IMR-90 (cell line): ENCODE measurements around the gene CBX5. TPM values are rescaled to one million over a fixed set of nuclear protein-coding genes. Genes with fewer than 3 reads are reported as not detected.

ENCODE experiments used
- ATAC-seq: fragments of 200-7000 bp; cut with Tn5 transposase; 2 replicates; pipeline ENCODE4 v1.9.1; 2020; ENCODE audit warnings: low read depth, mild to moderate bottlenecking, moderate library complexity
- BruUV-seq: library from RNA; stranded (reverse); fragments of 400-500 nt; replicated peaks from 2 replicates; lab custom pipeline; 2021; lab: Mats Ljungman, UMichigan
- CTCF ChIA-PET: fragments of 300-600 bp; formaldehyde crosslinking; extraction: SDS; loops from one replicate; lab custom pipeline; 2021; ENCODE audit warnings: antibody characterized with exemption; lab: Yijun Ruan, JAX
- POLR2A ChIA-PET: fragments of 300-600 bp; sonication (Branson Sonifier 250); formaldehyde crosslinking; loops from one replicate; lab custom pipeline; 2022; ENCODE audit warnings: antibody characterized with exemption; ENCODE audit not compliant: unreplicated experiment; lab: Charles Lee
- DNase-seq: peaks from one replicate; pipeline ENCODE4 v3.0.0; 2013
- H2AFZ ChIP-seq: replicated peaks from 2 replicates; pipeline ENCODE3; 2013; ENCODE audit warnings: low read length, mild to moderate bottlenecking; ENCODE audit not compliant: poor library complexity
- H2AK5ac ChIP-seq: 2 replicates; pipeline ENCODE4 v1.6.1; 2013; ENCODE audit warnings: low read depth, low read length, inconsistent platforms
- H2AK9ac ChIP-seq: replicated peaks from 2 replicates; pipeline ENCODE3; 2013; ENCODE audit warnings: mild to moderate bottlenecking, low read depth, low read length, moderate library complexity; ENCODE audit not compliant: poor library complexity
- H2BK120ac ChIP-seq: 2 replicates; pipeline ENCODE4 v1.6.1; 2013; ENCODE audit warnings: low read depth, low read length, inconsistent platforms
- H2BK15ac ChIP-seq: 3 replicates; pipeline ENCODE4 v1.6.1; 2013; ENCODE audit warnings: low read depth, low read length, inconsistent platforms
- H2BK20ac ChIP-seq: 2 replicates; pipeline ENCODE4 v1.6.1; 2013; ENCODE audit warnings: low read depth, mild to moderate bottlenecking, inconsistent platforms, low read length, moderate library complexity
- H2BK5ac ChIP-seq: 2 replicates; pipeline ENCODE4 v1.6.1; 2013; ENCODE audit warnings: mild to moderate bottlenecking, low read depth, low read length, inconsistent platforms; ENCODE audit not compliant: poor library complexity, severe bottlenecking
- H3K14ac ChIP-seq: replicated peaks from 2 replicates; pipeline ENCODE4 v1.6.1; 2013; ENCODE audit warnings: low read depth, low read length, inconsistent platforms
- H3K18ac ChIP-seq: 2 replicates; pipeline ENCODE4 v1.6.1; 2013; ENCODE audit warnings: low read depth, low read length, control low read depth
- H3K23ac ChIP-seq: 2 replicates; pipeline ENCODE4 v1.6.1; 2013; ENCODE audit warnings: low read depth, low read length, inconsistent platforms
- H3K27ac ChIP-seq: 2 replicates; pipeline ENCODE4 v1.5.1; 2013; ENCODE audit warnings: mild to moderate bottlenecking, control low read depth, low read length; ENCODE audit not compliant: insufficient read depth
- H3K27me3 ChIP-seq: 2 replicates; pipeline ENCODE4 v1.6.1; 2013; ENCODE audit warnings: low read length; ENCODE audit not compliant: control insufficient read depth, insufficient read depth
- H3K36me3 ChIP-seq: 2 replicates; pipeline ENCODE4 v1.6.1; 2013; ENCODE audit warnings: low read length, mixed read lengths; ENCODE audit not compliant: control insufficient read depth, insufficient read depth
- H3K4ac ChIP-seq: 2 replicates; pipeline ENCODE4 v1.6.1; 2013; ENCODE audit warnings: low read depth, low read length, inconsistent platforms
- H3K4me1 ChIP-seq: 2 replicates; pipeline ENCODE4 v1.6.1; 2013; ENCODE audit warnings: low read length, mixed read lengths; ENCODE audit not compliant: control insufficient read depth, insufficient read depth
- H3K4me2 ChIP-seq: 2 replicates; pipeline ENCODE4 v1.6.1; 2013; ENCODE audit warnings: low read depth, mild to moderate bottlenecking, control low read depth, low read length, moderate library complexity
- H3K4me3 ChIP-seq: 2 replicates; pipeline ENCODE4 v1.5.1; 2013; ENCODE audit warnings: low read depth, mild to moderate bottlenecking, control low read depth, low read length, moderate library complexity; ENCODE audit not compliant: insufficient read depth
- H3K56ac ChIP-seq: 2 replicates; pipeline ENCODE4 v1.6.1; 2013; ENCODE audit warnings: low read length, inconsistent platforms; ENCODE audit not compliant: insufficient read depth; ENCODE audit errors: extremely low read depth
- H3K79me1 ChIP-seq, 2 experiments: 2 replicates each; pipeline ENCODE4 v1.6.1; 2013; ENCODE audit warnings: low read length in 2 of 2, inconsistent platforms in 1 of 2, low read depth in 1 of 2
- H3K9ac ChIP-seq: 2 replicates; pipeline ENCODE4 v1.6.1; 2013; ENCODE audit warnings: low read depth, low read length, control low read depth
- H3K9me1 ChIP-seq: 2 replicates; pipeline ENCODE4 v1.6.1; 2013; ENCODE audit warnings: low read length, inconsistent platforms; ENCODE audit not compliant: insufficient read depth
- H3K9me3 ChIP-seq: 2 replicates; pipeline ENCODE4 v1.6.1; 2013; ENCODE audit warnings: low read length; ENCODE audit not compliant: control insufficient read depth, insufficient read depth
- H4K20me1 ChIP-seq: 2 replicates; pipeline ENCODE4 v1.6.1; 2013; ENCODE audit warnings: low read length, inconsistent platforms; ENCODE audit not compliant: insufficient read depth
- H4K5ac ChIP-seq: 2 replicates; pipeline ENCODE4 v1.6.1; 2013; ENCODE audit warnings: mild to moderate bottlenecking, low read depth, low read length, control low read depth
- H4K8ac ChIP-seq, 2 experiments: 2 replicates each; pipeline ENCODE4 v1.6.1; 2013; ENCODE audit warnings: low read depth in 2 of 2, low read length in 2 of 2, control low read depth in 1 of 2, inconsistent platforms in 1 of 2
- H4K91ac ChIP-seq: 2 replicates; pipeline ENCODE4 v1.6.1; 2013; ENCODE audit warnings: low read depth, low read length, inconsistent platforms; ENCODE audit not compliant: insufficient read depth
- CEBPB ChIP-seq: IDR thresholded peaks from 2 replicates; pipeline ENCODE4 v1.6.1; 2012; ENCODE audit warnings: low read depth, low read length, improper control_type of control experiment
- FOS ChIP-seq: fragments of 150-350 bp; IDR thresholded peaks from 2 replicates; pipeline ENCODE4 v1.6.1; 2016; ENCODE audit warnings: low read depth, low read length
- MAZ ChIP-seq: IDR thresholded peaks from 2 replicates; pipeline ENCODE4 v1.6.1; 2012; ENCODE audit warnings: low read depth, mild to moderate bottlenecking, low read length, improper control_type of control experiment, moderate library complexity, borderline replicate concordance
- POLR2A ChIP-seq: IDR thresholded peaks from 2 replicates; pipeline ENCODE4 v1.6.1; 2012; ENCODE audit warnings: mild to moderate bottlenecking, low read depth, low read length
- WGBS, 2 experiments: methylation state at CpG; one replicate each; pipeline versions ENCODE4 v1.1.5 to v1.1.7; 2013; ENCODE audit warnings: missing lambda C conversion rate in 2 of 2; ENCODE audit not compliant: insufficient read length in 1 of 2; ENCODE audit errors: extremely low coverage in 2 of 2; 5-methylcytosine and 5-hydroxymethylcytosine counted together
- dilution Hi-C: fragments of 300-500 bp; cut with HindIII; formaldehyde crosslinking; loops from one replicate; pipeline ENCODE4 v1.14.3; 2018; ENCODE audit warnings: low sequenced_read_pairs; ENCODE audit not compliant: unreplicated experiment
- in situ Hi-C: fragments of 300-500 bp; cut with MboI; formaldehyde crosslinking; loops from 3 replicates; pipeline ENCODE4 v1.14.3; 2019; ENCODE audit warnings: low sequenced_read_pairs, inconsistent platforms, mixed read lengths
- intact Hi-C: fragments of 100-400 bp; cut with micrococcal nuclease; formaldehyde crosslinking; loops from 2 replicates; pipeline ENCODE4 v1.10.0; 2022
- polyA plus RNA-seq, 3 experiments: library from polyadenylated mRNA; depleted of rRNA; stranded (reverse); fragments of >200 nt; gene quantifications; 2 replicates each; pipeline ENCODE4 v1.2.3, GENCODE V29; 2012; ENCODE audit warnings: low replicate concordance in 1 of 3
- total RNA-seq: library from RNA; depleted of rRNA; stranded (reverse); fragments of >200 nt; gene quantifications from 2 replicates; pipeline ENCODE4 v1.2.3, GENCODE V29; 2012

The CBX5 gene
- total and polyA plus RNA-seq, 2 of the 4 experiments (the other 2 are of a cell fraction), result 18.0 to 40.9 TPM

DNA sequence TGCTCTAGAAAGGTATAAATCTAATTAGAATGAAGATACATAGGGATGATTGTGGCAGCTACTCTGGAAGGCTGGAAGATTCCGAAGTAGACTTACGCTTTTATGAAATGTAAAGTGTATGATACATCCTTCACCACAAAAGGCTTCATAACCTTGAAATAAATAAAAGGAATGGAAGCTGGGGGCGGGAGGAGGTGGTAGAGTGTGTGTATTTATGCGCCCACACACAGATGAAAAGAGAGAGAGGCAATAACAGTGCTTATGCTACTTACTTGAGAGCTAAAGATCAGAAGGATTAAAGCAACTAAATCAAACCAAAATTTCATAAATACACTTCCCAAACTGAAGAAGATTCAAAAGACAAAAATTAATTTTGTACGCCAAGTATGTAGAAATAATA lies 30.4 kb downstream of the CBX5 start (continued):
- TF ChIP-seq MAZ (no peak), CEBPB (no peak)

DNA sequence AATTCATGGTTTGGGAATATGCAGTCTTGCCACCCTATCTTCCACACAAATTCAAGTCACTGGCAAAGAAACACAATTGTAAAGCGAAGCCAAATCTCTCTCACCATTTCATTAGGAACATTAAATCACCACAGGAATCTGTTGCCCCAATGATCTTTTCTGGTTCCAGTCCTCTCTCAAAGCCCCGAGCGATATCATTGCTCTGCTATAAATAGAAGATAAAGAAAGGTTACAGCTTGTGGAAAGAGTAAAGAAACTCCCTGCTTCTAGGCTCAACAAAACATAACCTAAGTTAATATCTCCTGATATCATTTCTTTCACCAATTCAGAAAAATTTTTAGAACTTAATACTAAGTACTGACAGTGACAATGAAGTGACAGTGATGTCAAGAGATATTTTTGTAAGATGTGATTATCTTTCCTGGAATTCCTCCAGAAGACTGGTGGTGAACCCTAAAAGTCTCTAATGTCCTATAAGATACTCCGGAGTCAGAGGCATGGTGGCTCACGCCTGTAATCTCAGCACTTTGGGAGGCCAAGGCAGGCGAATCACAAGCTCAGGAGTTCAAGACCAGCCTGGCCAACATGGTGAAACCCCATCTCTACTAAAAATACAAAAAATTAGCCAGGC lies 33.8 kb downstream of the CBX5 start:
- H4K8ac ChIP-seq, result no peak overlapping the region
- H3K27ac ChIP-seq, result no peak overlapping the region

More for the DNA sequence above, 33.8 kb downstream of the CBX5 start:
- intact Hi-C loops (no loop called here), in situ Hi-C loops (no loop called here), dilution Hi-C loops (no loop called here)
- Histone ChIP-seq H3K56ac (no peak overlapping the region), H3K14ac (no peak overlapping the region), H3K9me3 (no peaks in the 10 kb centered on the region), H2BK20ac (no peak overlapping the region), H3K4me1 (no peaks in the 10 kb centered on the region), H3K27me3 (no peaks in the 10 kb centered on the region), H2AFZ (no peak overlapping the region), H2AK5ac (no peak overlapping the region), H4K5ac (no peak overlapping the region), H2BK5ac (no peak overlapping the region), H2BK15ac (no peak overlapping the region), H3K79me1 (peaks cover 29 to 40% of the 10 kb centered on the region in 2 experiments), H3K4me3 (no peak overlapping the region), H4K91ac (no peak overlapping the region), H3K18ac (no peak overlapping the region), H3K36me3 (peaks cover 24% of the 10 kb centered on the region), H2AK9ac (no peak overlapping the region), H3K4ac (no peak overlapping the region), H3K4me2 (no peak overlapping the region), H4K20me1 (no peaks in the 10 kb centered on the region), H3K9ac (no peak overlapping the region), H2BK120ac (no peak overlapping the region), H3K9me1 (no peaks in the 10 kb centered on the region), H3K23ac (no peak overlapping the region)
- TF ChIP-seq MAZ (no peak), POLR2A (no peak), CEBPB (no peak), FOS (no peak)
- no TSS peak for BruUV-seq
- ATAC-seq, result no peak
- CTCF ChIA-PET, result no interaction called here
- no peak for DNase-seq
- whole genome bisulfite sequencing, 2 experiments, result 81% methylated on average over 2 of the region's 6 CpGs; no CpG with 5 or more reads in 1 of the 2 experiments
- POLR2A ChIA-PET, result no interaction called here
